Activated CD4-positive, CD25-positive, alpha-beta regulatory T cell treated with anti-CD3 and anti-CD28 coated beads, Interleukin-2, amount 50 U/mL, for 16 hours (primary cell): Measurements from ENCODE around the gene POU3F2.

Source experiments
- DNase-seq: peaks from one replicate; pipeline ENCODE4 v3.0.0-alpha.2; 2020; ENCODE audit warnings: low read depth, low spot score

The POU3F2 gene

GRCh38 chr6:98834060-98835031 is at the start of gene POU3F2:
Gene POU3F2, plus strand, starts transcription at chr6:98834574. Its CDS starts 300 bp downstream, at chr6:98834874.
- no peak for DNase-seq

DNA sequence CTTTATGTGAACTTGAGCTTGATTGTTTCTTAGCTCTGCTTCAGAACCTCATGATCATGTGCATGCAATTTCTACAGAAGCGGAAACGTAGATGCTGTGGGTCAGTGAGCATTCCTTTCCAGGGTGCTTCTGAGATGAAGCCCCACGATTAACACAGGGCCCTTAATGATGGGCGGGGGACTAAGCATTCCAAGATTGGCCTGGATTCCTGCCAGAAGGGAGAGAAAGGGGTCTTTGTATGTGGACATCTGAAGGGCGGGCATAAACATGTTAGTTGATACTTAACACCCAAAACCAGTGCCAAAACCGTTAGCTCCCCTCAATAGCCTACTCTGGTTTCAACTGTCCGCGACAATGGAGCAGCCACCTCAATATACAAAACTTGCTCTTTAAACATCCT is 46.9 kb upstream of the POU3F2 start:
- no peak for DNase-seq

DNA sequence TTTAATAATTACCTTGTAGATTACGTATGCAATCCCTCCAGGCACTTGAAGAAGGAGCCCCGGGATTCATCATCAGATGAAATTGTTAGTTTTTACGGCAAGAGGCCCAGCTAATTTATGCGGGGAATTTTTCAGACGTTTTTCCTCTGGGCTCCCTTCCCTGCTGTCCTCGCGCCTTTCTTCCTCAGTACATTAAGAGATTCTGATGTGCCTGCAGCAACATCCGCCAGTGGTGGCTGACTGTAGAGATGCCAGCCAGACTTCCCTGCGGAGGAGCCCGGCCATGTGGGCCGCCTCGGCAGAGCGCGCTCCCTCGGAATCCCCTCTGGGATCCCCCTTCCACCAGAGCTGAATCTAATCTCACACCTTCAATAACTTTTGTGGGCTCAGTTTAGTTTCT is 46.4 kb upstream of the POU3F2 start:
- DNase-seq, result no peak

- DNase-seq, result no peak
Observed at GRCh38 chr6:98794307-98794842, 40.0 kb upstream of the POU3F2 start.

DNA sequence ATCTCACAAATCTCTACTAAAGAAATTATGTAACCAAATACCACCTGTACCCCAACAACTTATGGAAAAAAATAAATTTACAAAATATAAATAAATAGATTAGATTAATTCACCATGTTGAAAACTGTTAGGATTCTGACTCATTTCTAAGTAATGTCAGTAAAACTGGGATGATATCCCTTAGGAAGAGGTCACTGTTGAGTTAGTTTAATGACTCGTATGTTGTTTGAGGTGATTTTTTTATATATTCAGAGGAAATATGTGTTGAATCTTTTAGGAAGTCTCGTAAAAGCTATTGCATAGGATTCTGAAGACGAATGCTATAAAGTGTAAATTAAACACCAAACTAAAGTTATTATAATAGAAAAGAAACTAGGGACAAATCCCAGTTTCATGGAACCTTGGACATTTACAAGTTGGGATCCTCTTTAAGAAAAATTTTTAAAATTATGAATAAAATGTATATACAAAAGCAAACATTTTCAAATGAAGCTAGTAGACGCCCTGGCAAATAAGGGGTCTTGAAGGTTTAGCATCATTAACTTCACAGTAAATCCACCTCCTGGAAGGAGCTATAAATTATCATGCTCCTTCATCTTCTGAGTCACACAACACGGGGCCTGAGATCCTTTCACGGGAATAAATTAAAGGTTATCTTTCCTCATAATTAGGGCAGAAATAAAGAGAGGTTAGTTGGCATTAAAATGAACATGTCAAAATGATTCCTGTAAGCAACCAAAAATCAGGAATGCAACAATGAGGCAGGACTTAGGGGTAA is 37.0 kb upstream of the POU3F2 start:
- DNase-seq, result no peak

DNA sequence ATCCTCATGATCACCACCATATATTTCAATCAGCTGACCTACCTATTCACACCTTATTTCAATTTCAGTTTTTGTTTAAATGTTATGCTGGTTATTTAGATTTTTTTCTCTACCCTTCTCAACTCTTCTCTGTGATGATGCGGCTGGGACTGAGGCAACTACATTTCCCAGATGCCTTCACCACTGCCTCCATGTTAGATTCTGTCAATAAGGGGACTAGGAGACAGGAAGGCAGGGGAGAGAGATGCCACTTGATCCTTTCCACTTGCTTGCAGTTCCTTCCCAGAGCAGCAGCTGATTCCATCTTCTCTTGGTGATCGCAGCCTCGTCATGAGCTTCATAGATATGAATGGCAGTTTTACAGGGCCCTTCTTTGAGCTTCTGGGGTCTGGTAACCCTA is 33.5 kb upstream of the POU3F2 start:
- DNase-seq, result no peak

DNA sequence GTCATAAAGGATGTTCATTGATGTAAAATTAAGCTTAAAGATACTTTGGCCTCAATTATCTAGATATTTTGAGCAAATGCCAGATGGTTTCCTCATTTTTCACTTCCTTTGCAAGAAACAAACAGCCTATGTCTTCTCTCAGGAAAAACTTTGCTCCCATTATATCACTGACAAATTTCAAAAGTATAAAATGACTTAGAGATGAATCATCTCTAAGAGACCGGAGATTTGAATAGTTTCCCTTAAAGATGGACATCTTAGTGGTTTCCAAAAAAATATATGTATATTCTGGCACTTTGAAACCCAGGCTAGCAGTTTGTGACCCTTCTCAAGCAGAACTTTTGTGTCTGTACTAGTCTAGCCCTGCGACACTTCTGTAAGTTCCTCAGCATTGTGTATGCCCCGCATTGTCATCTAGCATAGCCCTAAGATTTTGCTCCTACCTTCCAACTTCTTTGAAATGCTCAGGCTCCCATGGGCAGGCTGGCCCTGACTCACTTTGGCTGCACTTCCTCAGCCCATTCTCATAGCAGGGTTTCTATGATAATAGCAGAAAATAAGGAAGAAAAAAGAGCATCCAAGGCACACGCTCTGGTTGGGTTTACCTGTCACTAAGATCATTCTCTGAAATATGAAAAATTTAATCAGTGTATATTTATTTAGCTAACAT is 25.7 kb upstream of the POU3F2 start:
- no peak for DNase-seq

DNA sequence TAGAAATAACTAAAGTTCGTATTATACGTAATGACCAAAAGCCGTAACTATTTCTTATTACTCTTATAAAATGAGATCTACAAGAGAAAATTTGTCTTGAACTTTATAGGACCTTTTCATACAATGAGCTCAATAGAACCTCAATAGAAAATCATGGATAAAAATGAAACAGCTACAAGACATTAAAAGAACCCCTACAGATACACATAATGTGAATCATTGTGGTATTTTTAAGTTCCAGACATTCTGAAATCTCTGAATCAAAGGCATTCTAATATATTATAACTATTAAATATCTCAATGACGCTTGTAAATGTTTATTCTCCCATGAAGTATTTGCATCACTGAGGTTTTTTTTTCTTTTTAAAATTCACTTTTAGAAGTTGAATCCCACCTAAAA is 22.2 kb upstream of the POU3F2 start:
- DNase-seq, result no peak

DNA sequence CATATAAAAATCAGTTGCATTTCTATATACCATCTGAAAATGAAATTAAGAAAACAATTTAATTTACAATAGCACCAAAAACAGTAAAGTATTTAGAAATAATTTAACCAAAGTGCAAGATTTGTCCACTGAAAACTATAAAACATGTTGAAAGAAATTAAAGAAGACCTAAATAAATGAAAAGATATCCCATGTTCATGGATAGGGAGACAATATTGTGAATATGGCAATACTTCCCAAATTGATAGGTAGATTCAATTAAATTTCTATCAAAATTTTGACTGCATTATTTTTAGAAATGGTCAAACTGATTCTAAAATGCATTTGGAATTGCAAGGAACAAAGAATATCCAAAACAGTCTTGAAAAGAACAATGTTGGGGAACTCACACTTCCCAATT is 17.6 kb upstream of the POU3F2 start:
- DNase-seq, result no peak

- DNase-seq, result no peak
Observed at GRCh38 chr6:98821756-98822405, 12.5 kb upstream of the POU3F2 start.

DNA sequence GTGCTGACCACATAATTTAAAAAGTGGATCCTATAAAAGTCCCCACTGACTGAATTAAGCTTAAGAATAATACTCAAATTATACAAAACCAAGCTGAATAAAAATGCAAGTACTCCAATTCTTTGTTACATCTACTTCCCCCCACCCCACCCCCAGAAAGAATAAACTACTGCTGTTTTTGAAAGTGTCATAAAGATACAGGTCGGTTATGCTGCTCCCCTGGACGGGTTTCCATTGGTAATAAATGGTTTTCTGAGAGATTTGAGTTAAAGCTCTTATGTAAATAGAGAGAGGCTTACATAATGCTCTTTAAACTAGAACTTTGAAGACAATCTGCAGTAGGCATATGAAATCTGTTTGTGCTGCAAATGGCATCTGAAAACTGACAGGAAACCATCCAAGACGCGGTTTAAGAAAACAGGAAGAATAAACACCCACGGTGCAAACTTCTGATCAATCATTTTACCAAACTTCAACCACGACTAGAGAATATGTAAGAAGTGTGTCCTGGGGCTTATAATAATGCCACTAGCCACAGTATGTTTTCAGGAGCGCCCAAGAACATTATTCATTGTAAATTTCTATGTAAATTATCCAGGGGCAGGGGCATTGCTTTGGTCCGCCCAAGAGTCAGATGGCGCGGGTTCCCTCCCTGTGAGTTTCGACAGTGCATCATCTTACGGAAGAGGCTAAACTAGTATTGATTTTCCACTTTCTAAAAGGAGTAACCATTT is 10.8 kb upstream of the POU3F2 start:
- no peak for DNase-seq

DNA sequence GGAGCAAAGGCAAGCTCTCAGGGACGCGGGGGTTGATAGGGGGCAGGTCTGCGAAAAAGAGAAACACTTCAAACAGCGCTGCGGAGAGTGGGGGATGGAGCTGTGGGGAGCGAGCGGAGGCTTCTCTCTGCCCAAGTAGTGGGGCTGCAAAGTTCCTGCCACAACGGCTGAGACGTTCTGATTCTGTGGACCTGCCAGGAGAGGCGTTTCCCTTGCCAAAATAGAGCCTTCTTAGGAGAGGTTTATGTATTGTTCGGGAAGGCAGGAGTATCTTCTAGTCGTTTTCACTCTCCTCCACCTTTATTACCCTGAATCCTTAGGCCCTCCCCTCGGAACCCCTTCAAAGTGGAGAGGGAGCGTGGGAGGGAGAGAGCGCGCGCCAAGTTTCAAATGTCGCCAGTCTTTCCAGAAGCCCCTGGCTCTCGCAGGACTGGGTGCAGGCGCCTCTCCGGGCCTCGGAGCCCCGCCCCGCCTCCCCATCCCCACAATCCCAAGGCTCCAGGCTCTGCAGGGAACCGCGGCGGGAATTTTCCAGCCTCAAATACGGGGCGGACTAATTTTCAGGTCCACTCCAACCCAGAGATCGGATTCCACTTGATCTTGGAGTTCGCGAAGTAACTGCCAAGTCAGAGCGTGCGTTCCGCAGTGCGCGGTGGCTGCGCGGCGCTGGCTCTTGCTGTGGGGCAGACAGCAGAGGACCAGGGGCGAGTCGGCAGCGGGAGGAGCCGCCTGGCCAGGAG is 10.0 kb upstream of the POU3F2 start:
- no peak for DNase-seq

- DNase-seq, result no peak
Observed at GRCh38 chr6:98824902-98825599, 9.3 kb upstream of the POU3F2 start.

DNA sequence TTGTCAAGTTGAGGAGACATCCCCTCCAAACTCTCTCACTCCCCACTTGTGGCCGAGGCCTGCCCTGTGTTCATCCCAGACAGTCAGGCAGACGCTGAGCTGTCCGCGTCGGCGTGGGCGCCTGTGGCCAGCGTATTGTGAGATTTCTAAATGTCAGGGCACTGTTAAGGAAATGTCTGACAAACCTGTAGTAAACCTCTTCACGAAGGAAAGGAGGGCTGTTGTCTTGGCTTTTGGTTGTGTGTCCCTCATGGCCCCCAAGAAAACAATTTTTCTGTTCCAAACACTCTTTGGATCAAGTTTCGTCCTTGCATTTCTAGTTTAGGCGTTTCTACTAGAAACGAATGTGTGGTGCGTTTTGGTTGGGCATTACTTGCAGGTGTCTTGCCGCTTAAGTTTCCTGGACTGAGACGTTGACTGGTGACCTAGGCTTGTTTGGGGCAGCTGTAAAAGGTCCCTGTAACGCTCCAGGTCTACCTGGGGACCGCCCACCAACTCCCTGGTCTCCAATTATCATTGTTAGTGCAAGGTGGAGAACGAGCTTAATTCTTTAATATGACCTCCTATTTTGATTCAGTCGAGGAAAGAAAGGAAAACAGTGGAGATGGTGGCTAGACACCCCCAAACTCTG is 8.7 kb upstream of the POU3F2 start:
- no peak for DNase-seq

GRCh38 chr6:98827295-98828159 is 6.8 kb upstream of the POU3F2 start:
- DNase-seq, result no peak

- DNase-seq, result no peak
Observed at GRCh38 chr6:98828211-98828788, 6.1 kb upstream of the POU3F2 start.

GRCh38 chr6:98828941-98829411 is 5.4 kb upstream of the POU3F2 start:
- DNase-seq, result no peak
